HG03439 (cell line): ENCODE results near the gene UGT1A1.

ENCODE experiments used
- ATAC-seq: cut with Tn5 transposase; IDR thresholded peaks from one replicate; pipeline ENCODE4 v1.9.1; 2021; ENCODE audit warnings: mild to moderate bottlenecking, moderate library complexity; ENCODE audit not compliant: unreplicated experiment

The UGT1A1 gene

GRCh38 chr2:233814056-233814835 is 54.2 kb downstream of the UGT1A1 start:
- ATAC-seq = no peak

GRCh38 chr2:233815861-233816260 is 55.8 kb downstream of the UGT1A1 start:
- ATAC-seq = no peak

GRCh38 chr2:233816334-233816733 is 56.3 kb downstream of the UGT1A1 start:
- ATAC-seq = no peak

DNA sequence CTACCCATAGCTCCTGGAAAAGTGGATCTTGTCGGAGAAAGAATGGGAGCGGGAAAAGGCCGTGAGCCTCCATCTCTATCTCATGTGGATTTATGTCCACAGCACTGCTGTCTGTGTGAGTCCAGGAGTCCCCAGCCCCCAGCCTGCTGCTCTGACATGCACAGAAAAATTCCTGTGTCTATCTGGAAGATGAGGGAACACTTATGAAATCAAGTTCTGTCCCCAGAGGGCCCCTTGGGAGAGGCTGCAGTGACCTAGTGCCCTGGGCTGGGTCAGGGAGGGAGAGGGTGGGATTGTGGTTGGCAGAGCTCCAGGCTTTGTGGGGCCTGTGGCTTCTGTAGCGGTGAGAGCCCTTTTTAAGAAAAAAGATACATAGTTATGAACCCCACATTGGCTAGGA is 56.7 kb downstream of the UGT1A1 start:
- no peak for ATAC-seq

DNA sequence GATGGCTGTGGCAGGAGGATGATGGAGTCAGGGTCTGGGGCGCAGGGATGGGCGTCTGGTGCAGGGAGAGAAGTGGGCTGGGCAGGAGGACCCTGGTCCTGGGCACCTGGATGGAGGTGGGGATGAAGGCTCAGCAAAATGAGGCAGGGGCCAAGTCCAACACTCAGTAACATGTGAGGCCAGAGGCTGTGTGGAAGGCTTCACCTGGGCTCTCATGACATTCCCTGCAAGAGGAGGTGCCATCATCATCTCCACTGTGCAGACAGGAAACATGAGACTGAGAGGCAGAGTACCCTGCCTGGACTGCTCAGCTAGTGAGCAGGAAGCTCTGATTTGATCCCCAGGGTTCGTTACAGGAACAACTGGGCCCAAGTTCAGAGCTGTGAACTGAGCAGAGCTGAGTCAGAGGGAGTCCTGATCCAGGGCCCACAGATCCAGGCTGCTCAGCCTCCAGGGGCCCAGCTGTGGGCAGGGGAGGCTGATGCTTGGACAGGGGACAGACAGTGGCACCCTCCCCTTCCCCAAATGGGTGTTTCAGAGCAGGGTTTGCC is 57.4 kb downstream of the UGT1A1 start:
- no peak for ATAC-seq

GRCh38 chr2:233817995-233818638 is 58.0 kb downstream of the UGT1A1 start:
- no peak for ATAC-seq

GRCh38 chr2:233818639-233819621 is 58.9 kb downstream of the UGT1A1 start:
- no peak for ATAC-seq

DNA sequence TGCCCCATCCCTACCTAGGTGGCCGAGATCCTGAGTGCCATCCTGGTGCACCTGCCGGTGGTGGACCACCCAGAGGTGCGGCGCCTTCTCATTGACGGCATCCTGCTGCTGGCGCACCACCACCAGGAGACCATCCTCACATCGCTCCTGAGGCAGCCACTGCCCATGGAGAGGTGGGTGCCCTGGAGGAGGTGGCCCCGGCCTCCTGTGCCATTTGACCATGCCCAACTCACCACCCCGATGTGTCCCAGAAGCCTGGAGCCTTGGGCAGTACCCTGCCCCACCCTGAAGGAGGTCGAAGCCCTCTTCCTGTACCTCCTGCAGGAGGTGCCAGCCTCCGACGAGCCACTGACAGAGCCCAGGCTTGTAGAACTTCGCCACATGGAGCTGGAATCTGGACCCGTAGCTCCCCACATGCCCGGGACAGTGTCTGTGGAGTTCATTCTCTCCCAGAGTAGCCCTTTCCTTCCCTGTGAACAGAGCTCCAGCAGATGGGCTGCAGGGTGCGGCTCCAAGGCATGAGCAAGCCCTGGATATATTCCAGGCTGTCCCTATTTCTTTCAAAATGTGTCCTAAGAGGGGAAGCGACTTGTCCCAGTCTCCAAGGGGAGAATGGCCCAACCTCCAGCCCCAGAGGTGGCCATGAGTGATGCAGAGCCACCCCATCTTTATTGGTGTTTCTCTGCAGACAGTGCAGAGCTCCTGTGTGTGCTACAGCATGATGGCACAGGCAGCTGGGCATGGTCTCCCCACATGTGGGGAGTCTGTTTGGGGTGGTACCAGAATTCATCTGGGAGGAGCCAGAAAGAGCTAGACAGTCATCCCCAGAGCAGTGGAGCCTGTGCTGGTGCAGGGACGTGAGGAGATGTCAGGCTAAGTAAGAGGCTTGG is 60.1 kb downstream of the UGT1A1 start:
- ATAC-seq = no peak

DNA sequence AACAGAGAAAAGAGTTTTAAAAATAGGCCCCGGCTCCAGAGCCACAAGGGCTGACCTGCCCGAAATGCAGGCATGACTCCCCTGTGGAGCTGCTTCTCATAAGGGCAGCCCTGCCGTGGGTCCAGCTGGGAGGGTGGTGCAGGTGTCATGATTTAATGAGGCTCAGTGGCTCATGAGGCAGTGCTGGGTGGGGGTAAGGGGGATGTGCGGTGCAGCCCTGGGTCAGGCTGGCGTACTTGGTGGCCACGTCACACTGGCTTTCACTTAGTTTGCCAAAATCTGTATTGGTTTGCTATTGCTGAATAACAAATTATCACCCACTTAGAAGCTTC is 60.7 kb downstream of the UGT1A1 start:
- no peak for ATAC-seq

DNA sequence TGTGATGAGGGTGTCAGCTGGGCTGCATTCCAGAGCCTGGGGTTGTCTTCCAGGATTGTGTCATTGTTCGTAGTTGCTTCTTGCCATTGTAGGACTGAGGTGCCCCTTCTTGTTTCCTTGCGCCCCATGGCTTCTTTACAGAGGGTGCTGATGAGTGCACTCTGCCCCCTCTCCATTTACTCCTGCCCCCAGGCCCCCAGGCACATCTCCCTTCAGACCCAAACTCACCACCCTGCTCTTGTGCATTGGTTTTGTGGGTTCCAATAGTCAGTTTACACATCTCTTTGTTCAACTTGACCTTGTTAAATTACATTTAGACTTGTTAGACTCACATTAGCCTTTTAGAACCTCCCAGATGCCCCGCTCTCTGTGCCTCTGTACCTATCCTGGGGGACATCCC is 61.1 kb downstream of the UGT1A1 start:
- no peak for ATAC-seq

DNA sequence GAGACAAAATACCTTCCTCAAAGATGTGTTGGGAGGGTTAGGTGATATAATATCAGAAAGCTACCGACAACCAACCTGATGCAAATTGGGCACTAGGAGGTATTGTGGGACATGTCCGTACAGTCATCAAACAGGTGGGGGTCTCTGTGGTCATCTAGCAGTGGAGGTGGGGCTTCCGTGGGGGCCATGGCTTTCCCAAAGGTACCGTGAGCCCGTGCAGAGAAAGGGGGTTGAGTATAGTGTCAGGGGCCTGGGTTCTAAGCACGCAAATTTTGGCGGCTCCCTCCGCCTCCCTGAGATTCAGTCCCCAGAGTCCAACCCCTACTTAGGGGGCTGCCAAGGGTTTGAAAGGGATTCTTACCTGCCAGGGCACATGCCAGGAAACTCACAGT is 61.6 kb downstream of the UGT1A1 start:
- no peak for ATAC-seq

DNA sequence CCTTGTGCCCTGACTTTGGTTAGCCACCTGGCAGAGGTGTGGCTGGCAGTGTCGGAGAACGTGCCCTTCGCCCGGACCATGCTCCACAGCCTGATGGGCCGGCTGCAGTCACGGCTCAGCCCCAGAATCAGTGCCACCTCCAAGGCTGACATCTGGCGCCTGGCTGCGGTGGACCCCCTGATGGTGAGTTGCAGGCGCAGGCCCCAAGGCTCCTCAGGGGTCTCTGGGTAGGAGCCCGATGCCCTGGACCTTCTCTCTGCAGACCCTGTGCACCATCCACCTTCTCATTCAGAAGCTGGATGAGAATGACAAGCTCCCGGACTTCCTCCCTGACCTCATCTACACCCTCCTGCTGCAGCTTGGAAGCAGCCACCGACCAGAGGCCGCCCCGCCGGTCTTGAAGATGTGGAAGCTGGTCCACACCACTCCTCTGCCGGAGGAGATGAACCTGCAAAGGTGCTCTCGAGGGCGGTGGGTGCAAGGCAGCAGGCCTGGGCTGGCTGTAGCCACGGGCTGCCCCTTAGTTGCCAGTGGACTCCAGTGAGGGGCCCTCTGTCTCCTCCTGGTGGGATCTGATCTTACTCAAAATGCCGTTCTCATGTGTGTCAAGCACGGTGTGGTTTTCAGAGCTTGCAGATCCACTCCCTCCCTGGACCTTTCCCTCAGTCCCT is 62.2 kb downstream of the UGT1A1 start:
- ATAC-seq = no peak
